ENCODE results near the gene DNAI1. TPM values are rescaled to one million over a fixed set of nuclear protein-coding genes. Genes with fewer than 3 reads are reported as not detected.

DNAI1 gene
- total and polyA plus RNA-seq, 4 donors, result 4.6 to 26.2 (median 9.2) TPM

DNA sequence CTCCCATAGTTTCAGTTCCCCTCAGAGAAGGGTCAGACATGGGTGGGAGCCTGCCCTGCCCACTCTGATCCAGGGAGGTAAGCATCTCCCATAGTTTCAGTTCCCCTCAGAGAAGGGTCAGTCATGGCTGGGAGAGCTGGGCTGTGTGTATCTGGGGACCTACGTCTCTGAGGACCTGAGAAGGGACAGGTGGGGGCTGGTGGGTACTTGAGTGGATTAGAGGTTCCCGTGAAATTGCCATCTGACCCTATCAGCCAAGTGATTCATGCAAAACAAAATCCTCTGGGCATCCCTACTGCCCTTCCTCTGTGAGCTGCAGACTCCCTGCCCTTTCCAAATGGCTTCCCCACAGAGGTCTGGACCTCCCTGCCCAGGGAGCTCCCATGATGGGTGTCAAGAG is 60.3 kb downstream of the DNAI1 start:
- peaks cover 0 to 7% (median 3%) of the 10 kb centered on the region in 5 donors for H3K4me1 ChIP-seq (ENCODE audit: control insufficient read depth in 5 of 5, insufficient read depth in 5 of 5, low read length in 5 of 5)
- H3K9ac ChIP-seq (ENCODE audit: insufficient read depth in 1 of 2, low read length in 2 of 2), result no peak overlapping the region
- H3K36me3 ChIP-seq (ENCODE audit: control insufficient read depth in 4 of 4, insufficient read depth in 4 of 4, low read length in 4 of 4), result no peaks in the 10 kb centered on the region
- H3K4me3 ChIP-seq, result no peak overlapping the region
- no peaks in the 10 kb centered on the region for H3K9me3 ChIP-seq (ENCODE audit: control insufficient read depth in 4 of 4, insufficient read depth in 3 of 4, low read length in 3 of 4)
- DNase-seq, result no peak
- 87 to 93% methylated on average over 2 of the region's 2 CpGs for WGBS, 2 donors
- H3K27ac ChIP-seq (ENCODE audit: low read depth in 1 of 2, low read length in 1 of 2), result no peak overlapping the region
- no peak for ATAC-seq (ENCODE audit: insufficient read depth, low FRiP score)
- peaks cover 0 to 10% (median 0%) of the 10 kb centered on the region in 3 donors for H3K27me3 ChIP-seq (ENCODE audit: control insufficient read depth in 3 of 3, insufficient read depth in 3 of 3, low read length in 2 of 3)
- TF ChIP-seq, protein P1, sequence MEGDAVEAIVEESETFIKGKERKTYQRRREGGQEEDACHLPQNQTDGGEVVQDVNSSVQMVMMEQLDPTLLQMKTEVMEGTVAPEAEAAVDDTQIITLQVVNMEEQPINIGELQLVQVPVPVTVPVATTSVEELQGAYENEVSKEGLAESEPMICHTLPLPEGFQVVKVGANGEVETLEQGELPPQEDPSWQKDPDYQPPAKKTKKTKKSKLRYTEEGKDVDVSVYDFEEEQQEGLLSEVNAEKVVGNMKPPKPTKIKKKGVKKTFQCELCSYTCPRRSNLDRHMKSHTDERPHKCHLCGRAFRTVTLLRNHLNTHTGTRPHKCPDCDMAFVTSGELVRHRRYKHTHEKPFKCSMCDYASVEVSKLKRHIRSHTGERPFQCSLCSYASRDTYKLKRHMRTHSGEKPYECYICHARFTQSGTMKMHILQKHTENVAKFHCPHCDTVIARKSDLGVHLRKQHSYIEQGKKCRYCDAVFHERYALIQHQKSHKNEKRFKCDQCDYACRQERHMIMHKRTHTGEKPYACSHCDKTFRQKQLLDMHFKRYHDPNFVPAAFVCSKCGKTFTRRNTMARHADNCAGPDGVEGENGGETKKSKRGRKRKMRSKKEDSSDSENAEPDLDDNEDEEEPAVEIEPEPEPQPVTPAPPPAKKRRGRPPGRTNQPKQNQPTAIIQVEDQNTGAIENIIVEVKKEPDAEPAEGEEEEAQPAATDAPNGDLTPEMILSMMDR (IDR thresholded peaks at IDR 0.05; ENCODE audit: control extremely low read depth, extremely low read depth), result no peak

- Histone ChIP-seq H3K27ac (ENCODE audit: low read depth in 1 of 2, low read length in 1 of 2) (no peak overlapping the region), H3K9ac (ENCODE audit: insufficient read depth in 1 of 2, low read length in 2 of 2) (no peak overlapping the region), H3K27me3 (ENCODE audit: control insufficient read depth in 3 of 3, insufficient read depth in 3 of 3, low read length in 2 of 3) (peaks cover 0 to 14% (median 0%) of the 10 kb centered on the region in 3 donors), H3K4me3 (no peak overlapping the region), H3K4me1 (ENCODE audit: control insufficient read depth in 5 of 5, insufficient read depth in 5 of 5, low read length in 5 of 5) (peaks cover 0 to 7% (median 3%) of the 10 kb centered on the region in 5 donors), H3K36me3 (ENCODE audit: control insufficient read depth in 4 of 4, insufficient read depth in 4 of 4, low read length in 4 of 4) (no peaks in the 10 kb centered on the region), H3K9me3 (ENCODE audit: control insufficient read depth in 4 of 4, insufficient read depth in 3 of 4, low read length in 3 of 4) (no peaks in the 10 kb centered on the region)
- ATAC-seq (ENCODE audit: insufficient read depth, low FRiP score) (no peak), DNase-seq (no peak)
- 70 to 81% methylated on average over 2 of the region's 2 CpGs for WGBS, 2 donors
- TF ChIP-seq, protein P1 (IDR thresholded peaks at IDR 0.05; ENCODE audit: control extremely low read depth, extremely low read depth), result no peak
These were observed 60.9 kb downstream of the DNAI1 start for GRCh38 chr9:34519321-34520020.

DNA sequence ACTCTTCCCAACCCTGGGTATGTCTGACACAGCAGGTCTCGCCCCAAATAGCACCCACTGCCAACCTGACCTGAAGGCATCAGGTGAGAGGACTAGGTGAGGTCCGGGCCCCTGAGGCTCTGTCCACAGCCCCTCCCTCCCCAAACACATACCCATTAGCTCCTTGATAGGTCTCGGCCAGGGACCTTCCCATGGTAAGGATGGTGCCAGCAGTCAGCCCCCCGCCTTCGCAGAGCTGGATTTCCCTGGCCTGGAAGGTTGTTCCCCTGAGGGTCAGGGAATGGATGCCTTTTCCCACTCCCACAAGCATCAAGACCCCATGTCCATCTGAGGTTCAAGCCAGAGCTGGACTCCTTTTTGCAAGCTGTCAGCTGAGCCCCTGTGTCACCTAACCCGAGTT is 61.5 kb downstream of the DNAI1 start:
- Histone ChIP-seq H3K9ac (ENCODE audit: insufficient read depth in 1 of 2, low read length in 2 of 2) (no peak overlapping the region), H3K27me3 (ENCODE audit: control insufficient read depth in 3 of 3, insufficient read depth in 3 of 3, low read length in 2 of 3) (peaks cover 0 to 19% (median 0%) of the 10 kb centered on the region in 3 donors), H3K36me3 (ENCODE audit: control insufficient read depth in 4 of 4, insufficient read depth in 4 of 4, low read length in 4 of 4) (no peaks in the 10 kb centered on the region), H3K4me1 (ENCODE audit: control insufficient read depth in 5 of 5, insufficient read depth in 5 of 5, low read length in 5 of 5) (peaks cover 0 to 7% (median 3%) of the 10 kb centered on the region in 5 donors), H3K27ac (ENCODE audit: low read depth in 1 of 2, low read length in 1 of 2) (no peak overlapping the region), H3K9me3 (ENCODE audit: control insufficient read depth in 4 of 4, insufficient read depth in 3 of 4, low read length in 3 of 4) (no peaks in the 10 kb centered on the region), H3K4me3 (no peak overlapping the region)
- DNase-seq (no peak), ATAC-seq (ENCODE audit: insufficient read depth, low FRiP score) (no peak)
- WGBS, 2 donors, result 89 to 94% methylated on average over 6 of the region's 6 CpGs
- TF ChIP-seq, protein P1 (IDR thresholded peaks at IDR 0.05; ENCODE audit: control extremely low read depth, extremely low read depth), result no peak
